Stimulated activated CD4-positive, alpha-beta T cell treated with anti-CD3 and anti-CD28 coated beads, Interleukin-4, amount 100 ng/mL, for 4 hours (primary cell): ENCODE data around the gene NR2F1-AS1.

Experiments used
- DNase-seq, 2 experiments: peaks; one replicate each; pipeline ENCODE4 v3.0.0-alpha.2; 2020

Gene NR2F1-AS1

DNA sequence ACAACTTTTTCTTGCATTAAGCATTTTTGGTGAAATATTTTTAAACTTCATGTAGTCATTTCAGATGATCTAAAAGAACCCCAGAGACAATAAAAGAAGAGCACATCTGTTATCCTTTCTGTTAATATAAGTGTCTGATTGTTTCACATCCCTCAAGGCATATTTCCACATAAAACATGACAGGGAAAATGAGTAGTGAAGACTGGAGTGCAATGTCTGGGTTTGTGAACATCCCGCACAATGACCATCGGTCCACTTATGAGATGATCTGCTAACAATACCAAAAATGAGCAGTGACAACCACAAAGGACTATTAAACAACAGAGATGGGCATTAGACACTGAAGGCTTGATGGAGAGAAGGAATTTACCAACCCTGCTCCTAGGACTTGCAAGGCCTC is 209.1 kb downstream of the NR2F1-AS1 start:
- DNase-seq = no peak

DNA sequence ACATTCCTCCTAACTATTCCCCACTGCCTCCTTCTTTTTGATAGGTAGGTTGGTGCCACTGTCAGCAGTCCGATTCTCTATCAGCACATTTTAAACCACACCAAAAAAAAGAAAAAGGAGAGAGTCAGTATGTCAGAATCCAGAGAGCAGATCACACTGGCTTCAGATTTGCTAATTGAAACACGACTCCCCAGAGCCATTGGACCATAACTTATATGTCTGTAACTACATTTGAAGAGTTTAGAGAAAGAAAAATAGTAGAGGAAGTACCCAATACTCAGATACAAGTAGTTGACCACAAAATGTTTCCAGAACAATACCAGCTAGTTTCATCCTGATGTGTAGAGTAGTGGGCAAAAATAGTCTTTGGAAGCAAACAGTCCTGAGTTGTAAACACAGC is 216.6 kb downstream of the NR2F1-AS1 start:
- DNase-seq = no peak

DNA sequence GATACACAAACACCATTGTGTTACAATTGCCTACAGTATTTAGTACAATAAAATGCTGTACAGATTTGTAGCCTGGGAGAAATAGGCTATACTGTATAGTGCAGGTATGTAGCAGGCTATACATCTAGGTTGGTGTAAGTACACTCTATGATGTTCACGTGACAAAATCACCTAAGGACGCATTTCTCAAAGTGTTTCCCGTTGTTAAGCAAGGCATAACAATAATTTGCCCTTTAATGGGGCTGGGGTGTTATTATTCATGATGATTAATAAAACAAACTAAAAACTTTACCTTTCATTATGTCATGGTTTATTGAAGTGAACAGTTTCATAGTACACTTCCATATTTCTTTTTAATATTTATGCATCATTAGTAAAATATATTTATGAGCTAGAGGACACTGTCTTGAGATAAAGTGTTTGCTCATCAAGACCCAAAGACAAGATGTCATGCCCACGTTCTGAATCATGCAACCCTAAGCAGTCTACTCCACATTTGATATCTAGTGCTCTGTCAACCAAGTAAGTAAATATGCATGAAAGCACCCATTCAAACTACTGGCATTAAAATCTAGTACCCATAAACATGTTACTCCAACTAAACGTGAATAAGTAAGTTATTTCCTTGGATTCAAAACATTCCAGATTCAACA is 220.5 kb downstream of the NR2F1-AS1 start:
- no peak for DNase-seq

DNA sequence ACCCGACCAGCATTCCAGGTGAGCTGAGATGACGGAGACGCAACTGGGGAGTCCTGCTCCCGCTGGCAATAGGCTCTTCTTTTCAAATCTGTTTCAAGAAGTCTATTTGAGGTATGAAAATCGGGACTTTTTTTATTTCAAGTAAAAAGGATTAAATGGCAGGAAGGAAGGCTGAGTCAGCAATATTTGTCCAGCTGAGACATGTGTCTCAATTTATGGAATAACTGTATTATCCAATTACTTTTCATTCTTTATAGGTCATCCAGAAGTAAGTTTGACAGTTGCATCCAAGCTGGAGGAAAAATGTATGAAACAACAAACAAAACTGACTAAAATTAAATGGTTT is 221.1 kb downstream of the NR2F1-AS1 start:
- DNase-seq = no peak
